ENCODE measurements around the gene SMURF1.
"Not testable (repeated sequence)": the region's sequence is repeated elsewhere in the genome, so short reads cannot be mapped to it uniquely, and the experiment has no call there.

SMURF1 gene

DNA sequence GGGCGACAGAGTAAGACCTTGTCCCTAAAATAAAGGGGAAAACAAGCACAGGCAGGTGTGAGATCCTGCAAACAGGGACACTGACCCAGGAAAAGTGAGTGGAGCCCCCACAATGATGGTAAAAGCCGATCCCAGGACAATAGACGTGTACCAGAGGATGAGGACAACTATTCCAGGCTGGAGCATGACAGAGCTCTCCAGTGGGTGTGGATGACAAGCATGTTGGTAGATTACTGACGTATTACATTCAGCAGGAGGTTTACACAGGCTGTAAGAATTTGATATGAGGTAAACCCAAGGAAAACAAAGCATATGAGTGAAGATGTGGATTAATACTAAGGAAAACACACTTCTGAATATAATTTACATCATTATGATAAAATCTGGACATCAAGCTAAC, 27.8 kb upstream of the SMURF1 start:
- no peak overlapping the region for H3K27ac ChIP-seq
- H3K9ac ChIP-seq, result no peak overlapping the region
- no peaks in the 10 kb centered on the region for H3K4me1 ChIP-seq
- TF ChIP-seq, protein P1, sequence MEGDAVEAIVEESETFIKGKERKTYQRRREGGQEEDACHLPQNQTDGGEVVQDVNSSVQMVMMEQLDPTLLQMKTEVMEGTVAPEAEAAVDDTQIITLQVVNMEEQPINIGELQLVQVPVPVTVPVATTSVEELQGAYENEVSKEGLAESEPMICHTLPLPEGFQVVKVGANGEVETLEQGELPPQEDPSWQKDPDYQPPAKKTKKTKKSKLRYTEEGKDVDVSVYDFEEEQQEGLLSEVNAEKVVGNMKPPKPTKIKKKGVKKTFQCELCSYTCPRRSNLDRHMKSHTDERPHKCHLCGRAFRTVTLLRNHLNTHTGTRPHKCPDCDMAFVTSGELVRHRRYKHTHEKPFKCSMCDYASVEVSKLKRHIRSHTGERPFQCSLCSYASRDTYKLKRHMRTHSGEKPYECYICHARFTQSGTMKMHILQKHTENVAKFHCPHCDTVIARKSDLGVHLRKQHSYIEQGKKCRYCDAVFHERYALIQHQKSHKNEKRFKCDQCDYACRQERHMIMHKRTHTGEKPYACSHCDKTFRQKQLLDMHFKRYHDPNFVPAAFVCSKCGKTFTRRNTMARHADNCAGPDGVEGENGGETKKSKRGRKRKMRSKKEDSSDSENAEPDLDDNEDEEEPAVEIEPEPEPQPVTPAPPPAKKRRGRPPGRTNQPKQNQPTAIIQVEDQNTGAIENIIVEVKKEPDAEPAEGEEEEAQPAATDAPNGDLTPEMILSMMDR (IDR thresholded peaks at IDR 0.05), result no peak
- H3K27me3 ChIP-seq (ENCODE audit: control insufficient read depth, insufficient read depth, low read length), result no peaks in the 10 kb centered on the region
- no peaks in the 10 kb centered on the region for H3K79me2 ChIP-seq
- no peak overlapping the region for H3K4me3 ChIP-seq (ENCODE audit: low read depth, low read length)
- no peak overlapping the region for H3K4me2 ChIP-seq (ENCODE audit: low read length)
- H2AFZ ChIP-seq, result no peak overlapping the region
- H3K9me3 ChIP-seq (ENCODE audit: control insufficient read depth, low read length), result no peaks in the 10 kb centered on the region
- H3K36me3 ChIP-seq (ENCODE audit: control insufficient read depth, insufficient read depth, low read length), result no peaks in the 10 kb centered on the region

DNA sequence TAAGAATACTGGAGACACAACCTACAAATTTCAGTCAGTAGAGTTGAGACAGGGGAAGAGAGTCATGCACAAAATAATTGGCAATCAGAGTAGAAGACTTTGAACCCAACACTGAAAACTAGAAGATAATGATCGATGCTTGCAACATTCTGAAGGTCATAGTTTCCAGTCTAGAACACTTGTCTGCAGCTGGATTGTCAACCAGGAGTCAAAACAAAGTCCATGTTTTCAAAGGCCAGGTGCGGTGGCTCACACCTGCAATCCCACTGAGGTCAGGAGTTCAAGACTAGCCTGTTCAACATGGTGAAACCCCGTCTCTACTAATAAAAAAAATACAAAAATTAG, 26.8 kb upstream of the SMURF1 start:
- Histone ChIP-seq H3K36me3 (ENCODE audit: control insufficient read depth, insufficient read depth, low read length) (no peaks in the 10 kb centered on the region), H3K9ac (no peak overlapping the region), H3K4me1 (no peaks in the 10 kb centered on the region), H3K4me3 (ENCODE audit: low read depth, low read length) (no peak overlapping the region), H3K27ac (no peak overlapping the region), H3K4me2 (ENCODE audit: low read length) (no peak overlapping the region), H3K27me3 (ENCODE audit: control insufficient read depth, insufficient read depth, low read length) (no peaks in the 10 kb centered on the region), H3K9me3 (ENCODE audit: control insufficient read depth, low read length) (no peaks in the 10 kb centered on the region), H2AFZ (no peak overlapping the region), H3K79me2 (no peaks in the 10 kb centered on the region)
- TF ChIP-seq, protein P1 (IDR thresholded peaks at IDR 0.05), result no peak

DNA sequence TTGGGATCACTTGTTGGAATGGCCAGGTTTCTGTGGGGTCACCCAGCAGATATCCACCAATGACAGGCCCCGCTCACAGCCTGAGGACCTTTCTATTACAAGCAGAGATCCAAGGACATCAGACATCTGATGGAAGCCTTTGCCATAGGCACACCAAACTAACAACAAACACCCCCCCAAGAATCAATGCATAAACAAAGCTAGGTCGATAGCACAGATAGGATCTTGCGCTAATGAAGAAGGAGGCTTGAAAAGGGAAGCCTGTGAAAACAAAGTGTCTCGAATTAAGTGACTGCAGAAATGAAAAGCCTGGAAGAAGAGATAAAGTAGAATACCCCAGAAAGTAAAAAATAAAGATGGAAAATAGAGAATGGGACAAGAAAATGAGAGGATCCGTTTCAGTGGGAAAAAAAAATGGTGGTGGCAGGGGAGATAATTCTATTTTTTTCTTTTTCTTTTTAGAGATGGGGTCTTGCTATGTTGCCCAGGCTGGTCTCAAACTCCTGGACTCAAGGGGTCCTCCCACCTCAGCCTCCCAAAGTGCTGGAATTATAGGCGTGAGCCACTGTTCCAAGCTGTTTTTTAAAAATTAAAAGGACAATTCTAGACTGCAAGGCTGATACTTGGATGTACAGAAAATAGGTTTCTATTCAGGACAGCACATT, 26.3 kb upstream of the SMURF1 start:
- H3K4me3 ChIP-seq (ENCODE audit: low read depth, low read length), result no peak overlapping the region
- H2AFZ ChIP-seq, result no peak overlapping the region
- H3K36me3 ChIP-seq (ENCODE audit: control insufficient read depth, insufficient read depth, low read length), result no peaks in the 10 kb centered on the region
- H3K27ac ChIP-seq, result no peak overlapping the region
- no peaks in the 10 kb centered on the region for H3K27me3 ChIP-seq (ENCODE audit: control insufficient read depth, insufficient read depth, low read length)
- no peaks in the 10 kb centered on the region for H3K9me3 ChIP-seq (ENCODE audit: control insufficient read depth, low read length)
- H3K4me2 ChIP-seq (ENCODE audit: low read length), result no peak overlapping the region
- H3K4me1 ChIP-seq, result no peaks in the 10 kb centered on the region
- H3K9ac ChIP-seq, result no peak overlapping the region
- H3K79me2 ChIP-seq, result no peaks in the 10 kb centered on the region
- TF ChIP-seq, protein P1 (IDR thresholded peaks at IDR 0.05), result no peak

DNA sequence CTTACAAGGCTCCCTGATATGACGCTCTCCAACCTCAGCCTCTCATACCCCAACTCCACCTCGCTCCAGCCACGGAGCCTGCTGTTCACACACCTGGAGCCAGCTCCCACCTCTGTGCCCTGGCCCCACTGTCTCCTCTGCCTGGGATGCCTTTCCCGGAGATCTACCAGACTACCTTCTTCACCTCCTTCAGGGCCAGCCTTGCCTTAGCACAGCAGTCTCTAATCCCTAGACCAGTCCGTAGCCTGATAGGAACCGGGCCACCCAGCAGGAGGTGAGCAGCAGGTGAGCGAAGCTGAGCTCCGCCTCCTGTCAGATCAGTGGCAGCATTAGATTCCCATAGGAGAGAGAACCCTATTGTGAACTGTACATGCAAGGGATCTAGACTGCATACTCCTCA, 23.2 kb upstream of the SMURF1 start:
- Histone ChIP-seq H3K27ac (no peak overlapping the region), H3K4me2 (ENCODE audit: low read length) (no peak overlapping the region), H3K4me3 (ENCODE audit: low read depth, low read length) (no peak overlapping the region), H3K79me2 (no peaks in the 10 kb centered on the region), H3K27me3 (ENCODE audit: control insufficient read depth, insufficient read depth, low read length) (no peaks in the 10 kb centered on the region), H3K9me3 (ENCODE audit: control insufficient read depth, low read length) (no peaks in the 10 kb centered on the region), H3K9ac (no peak overlapping the region), H3K4me1 (no peaks in the 10 kb centered on the region), H3K36me3 (ENCODE audit: control insufficient read depth, insufficient read depth, low read length) (no peaks in the 10 kb centered on the region), H2AFZ (no peak overlapping the region)
- TF ChIP-seq, protein P1 (IDR thresholded peaks at IDR 0.05), result no peak

DNA sequence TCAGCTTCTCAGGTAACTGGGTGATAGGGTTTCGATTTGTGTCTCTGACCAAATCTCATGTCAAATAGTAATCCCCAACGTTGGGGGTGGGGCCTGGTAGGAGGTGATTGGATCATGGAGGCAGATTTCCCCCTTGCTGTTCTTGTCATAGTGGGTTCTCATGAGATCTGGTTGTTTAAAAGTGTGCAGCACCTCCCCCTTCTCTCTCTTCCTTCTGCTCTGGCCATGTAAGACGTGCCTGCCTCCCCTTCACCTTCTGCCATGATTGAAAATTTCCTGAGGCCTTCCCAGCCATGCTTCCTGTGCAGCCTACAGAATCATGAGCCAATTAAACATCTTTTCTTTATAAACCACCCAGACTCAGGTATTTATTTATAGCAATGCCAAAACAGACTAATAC, 21.9 kb upstream of the SMURF1 start:
- no peak overlapping the region for H2AFZ ChIP-seq
- H3K4me2 ChIP-seq (ENCODE audit: low read length), result no peak overlapping the region
- no peaks in the 10 kb centered on the region for H3K79me2 ChIP-seq
- no peaks in the 10 kb centered on the region for H3K4me1 ChIP-seq
- H3K9me3 ChIP-seq (ENCODE audit: control insufficient read depth, low read length), result no peaks in the 10 kb centered on the region
- TF ChIP-seq, protein P1 (IDR thresholded peaks at IDR 0.05), result no peak
- no peak overlapping the region for H3K9ac ChIP-seq
- no peaks in the 10 kb centered on the region for H3K27me3 ChIP-seq (ENCODE audit: control insufficient read depth, insufficient read depth, low read length)
- no peaks in the 10 kb centered on the region for H3K36me3 ChIP-seq (ENCODE audit: control insufficient read depth, insufficient read depth, low read length)
- H3K27ac ChIP-seq, result no peak overlapping the region
- H3K4me3 ChIP-seq (ENCODE audit: low read depth, low read length), result no peak overlapping the region

DNA sequence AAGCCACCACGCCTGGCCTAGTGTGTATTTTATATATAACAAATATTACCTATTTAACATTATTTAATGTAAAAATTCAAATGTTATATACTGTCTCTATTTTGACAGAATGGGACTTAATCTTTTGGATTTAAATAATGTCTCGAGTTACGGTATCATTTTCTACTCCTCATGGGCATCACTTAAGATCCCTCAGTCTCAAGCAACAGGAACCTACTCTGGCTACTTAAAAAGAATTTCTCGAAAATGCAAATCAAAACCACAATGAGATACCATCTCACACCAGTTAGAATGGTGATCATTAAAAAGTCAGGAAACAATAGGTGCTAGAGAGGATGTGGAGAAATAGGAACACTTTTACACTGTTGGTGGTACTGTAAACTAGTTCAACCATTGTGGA, 19.8 kb upstream of the SMURF1 start:
- H3K9me3 ChIP-seq (ENCODE audit: control insufficient read depth, low read length); H3K4me3 ChIP-seq (ENCODE audit: low read depth, low read length); H3K4me2 ChIP-seq (ENCODE audit: low read length); H2AFZ ChIP-seq; H3K79me2 ChIP-seq; H3K27ac ChIP-seq; H3K4me1 ChIP-seq; H3K27me3 ChIP-seq (ENCODE audit: control insufficient read depth, insufficient read depth, low read length); H3K36me3 ChIP-seq (ENCODE audit: control insufficient read depth, insufficient read depth, low read length); H3K9ac ChIP-seq: not testable (repeated sequence)

Measured in parathyroid adenoma (tissue), 2 donors.